GM23338 (cell line): ENCODE measurements around the gene OR56A4. TPM values are rescaled to one million over a fixed set of nuclear protein-coding genes. Genes with fewer than 3 reads are reported as not detected.

Experiments
- ATAC-seq: fragments of 200-7000 bp; cut with Tn5 transposase; 3 replicates; pipeline ENCODE4 v1.9.1; 2020
- DNase-seq: peaks from one replicate; pipeline ENCODE4 v3.0.0-alpha.2; 2015; ENCODE audit warnings: low spot score
- H2AFZ ChIP-seq: fragments of 200-600 bp; sonication (generic); 2 replicates; pipeline ENCODE4 v1.8.0; 2016; ENCODE audit warnings: antibody characterized with exemption, mild to moderate bottlenecking, moderate library complexity
- H3F3A ChIP-seq: fragments of 200-600 bp; sonication (generic); replicated peaks from 2 replicates; pipeline ENCODE4 v1.8.0; 2017; ENCODE audit warnings: antibody characterized with exemption, mixed run types, low read depth
- H3K27ac ChIP-seq: fragments of 200-600 bp; sonication (generic); 2 replicates; pipeline ENCODE4 v1.6.1; 2016; ENCODE audit warnings: low read depth
- H3K27me3 ChIP-seq: fragments of 200-600 bp; sonication (generic); 2 replicates; pipeline ENCODE4 v1.8.0; 2016; ENCODE audit warnings: mild to moderate bottlenecking, mixed run types, moderate library complexity; ENCODE audit not compliant: insufficient read depth
- H3K36me3 ChIP-seq: fragments of 200-600 bp; sonication (generic); 2 replicates; pipeline ENCODE4 v1.8.0; 2016; ENCODE audit warnings: mild to moderate bottlenecking; ENCODE audit not compliant: insufficient read depth
- H3K4me1 ChIP-seq: fragments of 200-600 bp; sonication (generic); 2 replicates; pipeline ENCODE4 v1.8.0; 2016; ENCODE audit warnings: mild to moderate bottlenecking, moderate library complexity; ENCODE audit not compliant: insufficient read depth
- H3K4me2 ChIP-seq: fragments of 200-600 bp; sonication (generic); 2 replicates; pipeline ENCODE4 v1.7.1; 2017; ENCODE audit warnings: mixed run types
- H3K4me3 ChIP-seq: fragments of 200-600 bp; sonication (generic); 2 replicates; pipeline ENCODE4 v1.6.1; 2016; ENCODE audit warnings: mixed run types
- H3K79me2 ChIP-seq: fragments of 200-600 bp; sonication (generic); replicated peaks from 2 replicates; pipeline ENCODE4 v1.8.0; 2017; ENCODE audit warnings: mild to moderate bottlenecking; ENCODE audit not compliant: insufficient read depth
- H3K9me2 ChIP-seq: fragments of 200-600 bp; sonication (generic); 2 replicates; pipeline ENCODE4 v1.8.0; 2017; ENCODE audit not compliant: insufficient read depth
- H4K20me1 ChIP-seq: fragments of 200-600 bp; sonication (generic); replicated peaks from 2 replicates; pipeline ENCODE4 v1.8.0; 2017; ENCODE audit warnings: mild to moderate bottlenecking; ENCODE audit not compliant: insufficient read depth
- H3K27ac Mint-ChIP-seq: 2 replicates; pipeline ENCODE4 v1.8.0; 2020; ENCODE audit warnings: inconsistent platforms, mild to moderate bottlenecking, moderate library complexity, mixed read lengths
- H3K27me3 Mint-ChIP-seq: 3 replicates; pipeline ENCODE4 v1.8.0; 2022; ENCODE audit warnings: low read depth, mild to moderate bottlenecking, moderate library complexity, mixed read lengths, inconsistent platforms; ENCODE audit not compliant: insufficient read depth, poor library complexity
- H3K36me3 Mint-ChIP-seq: 3 replicates; pipeline ENCODE4 v1.8.0; 2021; ENCODE audit warnings: low read depth, mild to moderate bottlenecking, inconsistent platforms, moderate library complexity, mixed read lengths
- H3K4me1 Mint-ChIP-seq: 3 replicates; pipeline ENCODE4 v1.8.0; 2020; ENCODE audit warnings: mild to moderate bottlenecking, inconsistent platforms, mixed read lengths
- H3K4me3 Mint-ChIP-seq: 3 replicates; pipeline ENCODE4 v1.8.0; 2021; ENCODE audit warnings: moderate library complexity, mild to moderate bottlenecking, inconsistent platforms, mixed read lengths
- H3K9me3 Mint-ChIP-seq: 3 replicates; pipeline ENCODE4 v1.8.0; 2020; ENCODE audit warnings: moderate library complexity, mild to moderate bottlenecking, inconsistent platforms, mixed read lengths
- CREB1 ChIP-seq: fragments of 250-450 bp; sonication (Bioruptor Pico); IDR thresholded peaks from 2 replicates; pipeline ENCODE4 v1.5.0; 2020; ENCODE audit warnings: low read depth, mild to moderate bottlenecking, moderate library complexity
- CTCF ChIP-seq, 2 experiments: fragments of 200-600 bp in 1 of 2; sonication (generic) in 1 of 2; conservative IDR thresholded peaks; 2 replicates each; pipeline versions ENCODE4 v1.5.1 to v1.6.1; 2016 to 2017; ENCODE audit warnings: antibody characterized with exemption in 2 of 2, low read depth in 2 of 2, mild to moderate bottlenecking in 2 of 2, moderate library complexity in 1 of 2
- EZH2 ChIP-seq: fragments of 200-600 bp; sonication (generic); IDR thresholded peaks from one replicate; pipeline ENCODE4 v1.8.0; 2017; ENCODE audit warnings: antibody characterized with exemption, mild to moderate bottlenecking, low read depth; ENCODE audit not compliant: unreplicated experiment
- EZH2phosphoT487 ChIP-seq: fragments of 200-600 bp; sonication (generic); IDR thresholded peaks from one replicate; pipeline ENCODE4 v1.8.1; 2018; ENCODE audit warnings: antibody characterized with exemption; ENCODE audit not compliant: unreplicated experiment
- NANOG ChIP-seq: IDR thresholded peaks from 2 replicates; pipeline ENCODE4 v1.6.1; 2016; ENCODE audit warnings: antibody characterized with exemption, borderline replicate concordance
- POLR2AphosphoS5 ChIP-seq: IDR thresholded peaks from 2 replicates; pipeline ENCODE4 v1.6.1; 2016; ENCODE audit warnings: antibody characterized with exemption, low read depth
- ZNF114 ChIP-seq: fragments of 250-450 bp; sonication (Bioruptor Pico); IDR thresholded peaks from 2 replicates; pipeline ENCODE4 v1.5.0; 2020; ENCODE audit warnings: mild to moderate bottlenecking, moderate library complexity
- polyA plus RNA-seq: library from polyadenylated mRNA; unstranded; fragments of >200 nt; fragmentation: Nextera tagmentation; extraction: Ambion mirVana; gene quantifications from 2 replicates; pipeline ENCODE4 v1.2.1, GENCODE V29; 2016
- total RNA-seq: library from RNA; depleted of rRNA; stranded (reverse); fragments of >200 nt; shearing (Covaris generic); gene quantifications from 2 replicates; pipeline ENCODE4 v1.2.3, GENCODE V29; 2014

The OR56A4 gene
- total and polyA plus RNA-seq, 2 experiments from 2014 or later: 0.10 to 0.23 TPM

GRCh38 chr11:5968394-5968793 is 38.4 kb downstream of the OR56A4 start, which contains the start of gene OR56A5:
Gene OR56A5, minus strand, starts transcription at chr11:5968494. Its CDS starts 0 bp downstream, at chr11:5968494.
- DNase-seq (no peak), ATAC-seq (no peak)
- no peaks in the 10 kb centered on the region for H3K4me1 ChIP-seq
- no peaks in the 10 kb centered on the region for H3K79me2 ChIP-seq
- TF ChIP-seq EZH2 (no peak), CTCF (conservative IDR thresholded peaks at IDR 0.05; ENCODE audit: low read depth in 2 of 2) (no peak), EZH2phosphoT487 (no peak)
- peaks cover 1% of the 10 kb centered on the region for H3K27me3 Mint-ChIP-seq
- H3K9me2 ChIP-seq: 0 out of 2 replicates have a peak, but pooled peaks cover 7% of the 10 kb centered on the region
- no peak within 1 kb of the TSS for H3K4me3 Mint-ChIP-seq
- no peak within 1 kb of the TSS for H3K4me2 ChIP-seq
- no peak within 1 kb of the TSS for H2AFZ ChIP-seq
- peaks cover 3% of the 10 kb centered on the region; the same call in 1 of the 3 replicates for H3K36me3 Mint-ChIP-seq
- no peak within 1 kb of the TSS for H3K4me3 ChIP-seq
- H3K27me3 ChIP-seq: no peaks in the 10 kb centered on the region
- H3K27ac ChIP-seq: no peak within 1 kb of the TSS
- H3K36me3 ChIP-seq: peaks cover 1% of the 10 kb centered on the region; the same call in 1 of the 2 replicates
- H3K4me1 Mint-ChIP-seq: no peaks in the 10 kb centered on the region
- H4K20me1 ChIP-seq: no peaks in the 10 kb centered on the region
- no peak within 1 kb of the TSS for H3K27ac Mint-ChIP-seq
- H3K9me3 Mint-ChIP-seq: peaks cover 12% of the 10 kb centered on the region; the same call in 2 of the 3 replicates
- no peaks in the 10 kb centered on the region for H3F3A ChIP-seq

- no peak for ATAC-seq
- Histone ChIP-seq H3K4me1 (no peaks in the 10 kb centered on the region), H3K27me3 (no peaks in the 10 kb centered on the region), H3F3A (no peaks in the 10 kb centered on the region), H2AFZ (no peak overlapping the region), H3K4me3 (no peak overlapping the region), H3K79me2 (no peaks in the 10 kb centered on the region), H3K9me2 (0 out of 2 replicates have a peak, but pooled peaks cover 7% of the 10 kb centered on the region), H3K36me3 (peaks cover 7% of the 10 kb centered on the region; the same call in 1 of the 2 replicates), H3K27ac (no peak overlapping the region), H4K20me1 (no peaks in the 10 kb centered on the region), H3K4me2 (no peak overlapping the region)
- Mint-ChIP-seq H3K9me3 (peaks cover 19% of the 10 kb centered on the region), H3K27me3 (peaks cover 1% of the 10 kb centered on the region), H3K4me3 (no peak overlapping the region), H3K36me3 (peaks cover 8% of the 10 kb centered on the region; the same call in 2 of the 3 replicates), H3K4me1 (no peaks in the 10 kb centered on the region), H3K27ac (no peak overlapping the region)
- no peak for TF ChIP-seq NANOG
- no peak for TF ChIP-seq EZH2
- no peak for TF ChIP-seq EZH2phosphoT487
- no peak for TF ChIP-seq ZNF114 (CRISPR knock-in tag)
- no peak for DNase-seq
Measured at GRCh38 chr11:5967708-5968107, 39.0 kb downstream of the OR56A4 start.

- Histone ChIP-seq H3K27ac (no peak overlapping the region), H4K20me1 (no peaks in the 10 kb centered on the region), H3K4me1 (no peaks in the 10 kb centered on the region), H2AFZ (no peak overlapping the region), H3K79me2 (no peaks in the 10 kb centered on the region), H3K4me3 (no peak overlapping the region), H3F3A (no peaks in the 10 kb centered on the region), H3K4me2 (no peak overlapping the region), H3K9me2 (0 out of 2 replicates have a peak, but pooled peaks cover 7% of the 10 kb centered on the region), H3K36me3 (peaks cover 7% of the 10 kb centered on the region; the same call in 1 of the 2 replicates), H3K27me3 (no peaks in the 10 kb centered on the region)
- DNase-seq (no peak), ATAC-seq (no peak)
- peaks cover 1% of the 10 kb centered on the region for H3K27me3 Mint-ChIP-seq
- peaks cover 25% of the 10 kb centered on the region for H3K9me3 Mint-ChIP-seq
- H3K27ac Mint-ChIP-seq: no peak overlapping the region
- H3K4me1 Mint-ChIP-seq: no peaks in the 10 kb centered on the region
- peaks cover 11% of the 10 kb centered on the region; the same call in 2 of the 3 replicates for H3K36me3 Mint-ChIP-seq
- no peak overlapping the region for H3K4me3 Mint-ChIP-seq
- TF ChIP-seq NANOG (no peak), ZNF114 (CRISPR knock-in tag) (no peak), CTCF (conservative IDR thresholded peaks at IDR 0.05; ENCODE audit: low read depth in 2 of 2) (no peak), CREB1 (CRISPR knock-in tag) (no peak), POLR2AphosphoS5 (no peak)
Measured at GRCh38 chr11:5966958-5967357, 39.8 kb downstream of the OR56A4 start.
